Fibroblast of skin of back (primary cell): ENCODE data around the gene ETNPPL.
"Not testable (repeated sequence)": the region's sequence is repeated elsewhere in the genome, so short reads cannot be mapped to it uniquely, and the experiment has no call there.

Source experiments
- DNase-seq: peaks from one replicate; pipeline ENCODE4 v3.0.0-alpha.2; 2013

Gene ETNPPL

DNA sequence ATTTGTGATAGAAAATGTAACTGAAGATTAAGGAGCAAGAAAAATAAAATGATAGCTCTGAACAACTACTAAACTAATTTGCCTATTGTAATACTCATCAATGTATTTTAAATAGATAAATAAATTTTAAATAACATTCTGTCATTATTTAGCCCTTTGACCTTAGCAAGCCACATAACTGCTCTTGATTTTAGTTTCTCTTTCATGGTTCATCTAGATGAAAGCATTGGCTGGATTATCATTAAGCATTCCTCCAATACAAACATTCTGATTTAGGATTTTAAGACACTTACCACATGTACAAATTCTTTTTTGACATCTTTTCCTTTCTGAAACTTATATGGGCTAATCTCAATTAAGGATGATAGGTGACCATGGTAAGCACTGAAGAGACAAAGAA is 8.5 kb downstream of the ETNPPL start:
- DNase-seq: no peak

DNA sequence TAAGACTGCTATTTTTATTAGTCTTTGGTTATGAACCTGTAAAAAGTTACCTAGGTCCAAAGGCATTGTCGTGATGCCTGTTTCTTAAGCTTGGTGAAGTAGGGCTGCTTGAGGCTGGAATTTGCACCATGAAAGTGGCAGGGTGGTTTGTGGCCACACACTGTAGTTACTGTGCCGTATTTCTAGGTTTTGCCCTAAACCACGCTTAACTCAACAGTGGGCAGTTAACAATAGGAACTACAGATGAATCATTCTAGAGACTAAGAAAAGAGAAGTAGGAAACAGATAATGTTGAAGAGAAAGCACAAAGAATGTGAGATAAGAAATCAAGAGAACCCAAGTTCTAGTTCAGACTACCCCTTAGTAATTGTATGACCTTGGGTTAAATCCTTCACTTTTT is 11.5 kb downstream of the ETNPPL start:
- no peak for DNase-seq

DNA sequence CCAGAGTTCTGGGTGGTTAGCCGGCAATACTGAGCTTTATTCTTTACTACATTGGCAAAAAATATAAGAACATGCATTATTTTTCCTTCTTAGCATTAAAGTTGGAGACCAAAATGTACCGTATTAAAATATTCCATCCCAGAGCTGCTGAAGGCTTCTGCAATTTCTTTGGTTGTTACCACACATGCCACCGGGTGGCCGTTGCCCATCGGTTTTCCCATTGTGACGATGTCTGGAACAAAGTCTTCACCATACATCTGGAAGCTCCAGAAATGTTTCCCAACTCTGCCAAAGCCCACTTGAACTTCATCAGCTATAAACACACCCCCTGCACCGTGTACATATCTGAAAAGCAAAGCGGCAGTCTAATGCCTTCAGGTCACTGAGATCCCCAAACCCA is 13.7 kb downstream of the ETNPPL start:
- no peak for DNase-seq

DNA sequence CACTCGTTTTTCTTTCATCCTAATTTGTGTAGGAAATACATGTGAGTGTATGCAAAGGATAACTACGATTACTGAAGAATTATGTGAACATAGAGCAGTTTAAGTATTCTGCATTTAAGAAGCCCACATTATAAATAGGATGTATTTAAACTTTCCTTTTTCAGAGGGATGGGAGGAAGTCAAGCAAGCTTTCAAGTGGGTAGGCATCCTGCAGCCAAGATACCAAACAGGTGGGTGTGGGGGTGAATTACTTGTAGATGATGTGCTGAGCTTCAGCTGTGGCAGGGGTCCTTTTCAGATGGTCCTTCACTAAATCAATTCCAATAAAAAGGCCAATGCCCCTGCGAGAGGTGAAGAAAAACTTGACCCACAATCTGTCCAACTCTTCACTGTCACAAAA is 16.3 kb downstream of the ETNPPL start:
- no peak for DNase-seq

DNA sequence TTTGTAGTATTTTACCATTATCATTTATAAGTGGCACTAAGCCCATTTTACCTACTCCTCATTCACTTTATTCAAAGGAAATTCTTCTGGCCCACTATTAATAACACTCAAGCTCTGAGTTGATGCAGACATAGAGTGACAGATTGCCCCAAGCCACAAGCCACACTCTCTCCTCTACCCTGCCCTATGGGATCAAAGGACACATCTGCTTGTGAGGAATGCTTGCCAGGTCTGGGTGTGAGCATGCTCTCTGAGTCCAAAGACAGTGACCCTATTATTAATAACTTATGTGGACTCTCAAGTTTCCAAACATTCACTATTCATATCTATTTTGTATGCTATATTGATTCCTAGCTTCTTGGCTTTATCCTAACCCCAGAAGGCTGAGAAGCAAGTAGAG is 18.5 kb downstream of the ETNPPL start:
- DNase-seq: no peak

DNA sequence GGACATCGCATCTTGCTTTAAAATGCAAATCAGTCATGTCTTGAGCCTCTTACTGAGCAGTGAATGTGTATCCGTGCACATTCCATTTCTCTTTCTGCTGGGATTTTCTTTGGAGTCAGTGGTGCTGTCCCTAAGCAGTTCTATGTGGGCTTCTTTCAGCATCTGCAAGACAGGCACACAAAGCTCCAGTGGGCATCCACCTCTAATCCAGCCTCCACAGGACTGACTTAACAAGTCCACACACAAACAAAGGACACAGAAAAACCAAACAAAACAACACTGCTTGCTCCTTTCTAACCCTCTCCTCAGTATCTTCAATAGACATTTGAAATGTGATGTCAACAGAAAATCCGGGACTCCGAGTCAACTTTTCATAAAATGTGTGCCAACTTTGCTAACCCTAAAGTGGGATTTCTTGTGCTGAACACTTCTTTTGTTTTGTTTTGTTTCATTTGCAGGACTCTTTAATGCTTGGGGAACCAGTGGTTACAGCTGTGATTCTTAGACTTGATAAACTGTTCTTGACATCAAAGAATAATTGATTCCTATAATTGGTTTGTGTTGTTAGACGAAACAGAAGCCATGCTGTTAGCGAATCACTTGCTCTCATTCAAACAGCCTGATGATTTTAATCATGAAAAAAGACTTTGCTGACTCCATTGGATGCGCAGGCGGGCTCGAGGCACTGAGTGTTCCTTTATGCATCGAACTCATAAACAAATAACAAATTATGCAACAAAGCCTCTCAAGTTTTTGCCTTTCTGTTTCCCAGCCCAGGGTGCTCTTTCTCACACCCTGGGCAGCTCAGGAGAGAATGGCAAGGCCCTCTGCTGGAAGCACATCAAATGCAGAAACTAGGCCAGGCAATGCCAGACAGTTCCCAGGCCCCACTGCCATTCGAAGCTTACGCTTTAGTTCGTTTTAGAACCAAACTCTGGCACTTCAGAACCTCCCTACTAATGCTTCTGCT is 20.1 kb downstream of the ETNPPL start:
- no peak for DNase-seq

DNA sequence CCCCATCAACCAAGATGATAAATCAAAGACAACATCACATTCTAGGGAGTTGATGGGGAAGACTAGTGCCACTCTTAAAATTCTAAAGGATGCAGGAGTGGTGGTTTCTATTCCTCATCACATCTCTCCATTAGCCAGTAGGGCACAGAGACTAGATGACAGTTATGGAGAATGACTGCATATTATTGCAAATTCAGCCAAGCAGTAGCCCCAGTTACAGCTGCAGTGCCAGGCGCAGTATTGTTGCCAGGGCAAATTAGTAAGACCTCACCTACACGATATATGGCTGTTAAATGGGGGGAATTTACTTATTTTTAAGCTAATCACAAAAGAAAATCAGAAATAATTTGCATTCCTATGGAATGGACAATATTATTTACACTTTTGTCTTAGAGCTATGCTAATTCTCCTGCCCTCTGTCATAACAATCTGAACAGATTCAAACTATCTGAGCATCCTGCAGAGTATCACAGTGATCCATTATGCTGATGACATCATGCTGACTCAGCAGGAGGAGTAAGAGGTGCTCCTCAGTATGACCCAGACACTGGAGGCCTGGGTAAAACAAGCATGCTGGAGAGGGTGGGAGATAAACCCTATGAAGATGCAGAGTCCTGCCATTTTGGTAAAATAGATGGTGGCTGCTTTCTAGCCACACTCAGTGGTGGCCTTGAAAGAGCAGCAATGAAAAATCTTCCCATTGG is 24.7 kb downstream of the ETNPPL start:
- peak; percentile 38 for DNase-seq

DNA sequence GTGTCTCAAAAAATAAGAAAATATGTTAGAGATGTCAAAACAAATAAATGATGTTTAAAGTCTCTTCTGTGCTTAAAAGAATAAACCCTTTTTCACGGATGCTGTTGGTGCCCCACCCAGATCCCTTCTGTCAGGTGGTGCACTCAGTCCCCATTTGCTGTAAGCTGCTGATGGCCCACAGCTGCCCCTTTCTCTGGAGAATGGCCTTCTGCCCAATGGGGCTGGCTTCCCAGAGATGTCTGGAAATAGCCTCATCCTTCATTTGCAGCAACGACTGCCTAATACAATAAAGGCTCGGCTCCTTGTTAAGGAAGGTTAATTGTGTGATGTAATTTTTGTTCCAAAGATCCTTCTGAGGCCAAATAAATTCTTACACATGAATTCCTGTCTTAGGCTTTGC is 31.8 kb downstream of the ETNPPL start:
- no peak for DNase-seq

DNA sequence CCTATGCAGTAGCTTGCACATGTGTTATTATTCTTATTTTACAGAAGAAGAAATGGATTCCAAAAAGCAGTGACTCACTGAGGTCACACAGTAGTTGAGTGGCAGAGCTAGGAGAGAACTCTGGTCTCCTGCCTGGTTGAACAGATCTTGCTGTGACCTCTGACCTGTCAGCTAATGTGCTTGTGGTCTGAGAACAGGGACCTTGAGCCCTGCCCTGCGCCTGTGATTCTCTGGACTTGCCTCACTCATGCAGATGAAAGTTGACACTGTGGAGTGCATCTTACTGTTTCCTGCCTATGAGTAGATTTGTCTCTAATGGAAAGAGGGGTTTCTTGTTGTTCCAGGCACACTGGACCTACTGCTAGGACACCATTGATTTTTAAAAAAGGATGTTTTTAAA is 32.3 kb downstream of the ETNPPL start:
- DNase-seq: no peak

DNA sequence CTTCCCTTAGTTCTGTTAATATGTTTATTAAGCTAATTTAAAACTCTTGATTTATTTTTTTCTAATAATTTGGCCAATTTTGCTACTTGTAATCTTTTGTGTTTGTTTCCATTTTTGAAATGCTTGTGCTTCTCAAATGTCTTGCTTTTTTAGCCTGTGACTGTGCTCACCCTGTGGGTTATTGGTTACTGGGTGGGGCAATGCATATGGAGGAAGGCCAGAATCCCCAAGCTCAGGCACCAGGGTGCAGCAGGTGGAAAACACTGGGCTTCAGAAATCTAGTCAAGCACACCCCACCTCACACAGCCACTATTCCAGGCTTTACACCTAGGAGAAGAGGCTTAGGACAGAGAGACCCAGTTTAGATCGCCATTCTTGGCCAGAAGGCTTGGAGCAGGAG is 33.1 kb downstream of the ETNPPL start:
- no peak for DNase-seq

DNA sequence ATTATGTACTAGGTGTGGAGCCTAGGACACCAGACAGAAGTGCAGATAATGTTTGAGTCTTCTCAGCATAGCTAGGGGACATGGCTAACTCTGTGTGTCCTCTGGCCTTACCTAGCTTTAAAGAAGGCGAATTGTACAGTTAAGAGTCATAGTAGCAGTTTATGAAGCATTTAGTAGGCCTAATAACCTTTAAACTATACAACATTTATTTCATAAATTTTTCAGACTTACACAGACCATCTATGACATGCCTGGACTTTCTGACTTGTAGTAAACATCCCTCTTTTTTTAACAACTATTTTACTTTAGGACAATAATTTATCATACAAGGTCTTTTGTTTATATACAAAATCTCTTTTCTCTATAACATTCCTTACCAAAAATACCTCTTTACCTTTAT is 37.4 kb downstream of the ETNPPL start:
- no peak for DNase-seq

DNA sequence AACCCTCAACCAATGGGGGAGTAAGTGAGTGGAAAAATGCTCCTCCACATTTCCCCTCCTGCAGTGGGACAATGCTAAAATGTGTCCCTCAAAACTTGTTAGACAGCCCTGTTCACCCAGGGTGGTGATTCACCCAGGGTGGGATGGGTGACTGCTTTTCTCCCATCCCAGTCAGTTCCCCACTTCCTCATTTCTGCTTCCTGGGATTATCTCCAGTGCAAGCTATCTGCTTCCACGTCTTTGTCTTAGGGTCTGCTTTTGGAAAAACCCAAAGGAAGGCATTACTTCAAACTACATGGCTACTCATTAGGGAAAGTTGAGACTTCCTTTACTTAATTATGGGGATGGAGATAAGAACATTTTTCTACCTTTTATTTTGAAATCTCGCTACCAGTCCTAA is 45.5 kb downstream of the ETNPPL start:
- DNase-seq: no peak

DNA sequence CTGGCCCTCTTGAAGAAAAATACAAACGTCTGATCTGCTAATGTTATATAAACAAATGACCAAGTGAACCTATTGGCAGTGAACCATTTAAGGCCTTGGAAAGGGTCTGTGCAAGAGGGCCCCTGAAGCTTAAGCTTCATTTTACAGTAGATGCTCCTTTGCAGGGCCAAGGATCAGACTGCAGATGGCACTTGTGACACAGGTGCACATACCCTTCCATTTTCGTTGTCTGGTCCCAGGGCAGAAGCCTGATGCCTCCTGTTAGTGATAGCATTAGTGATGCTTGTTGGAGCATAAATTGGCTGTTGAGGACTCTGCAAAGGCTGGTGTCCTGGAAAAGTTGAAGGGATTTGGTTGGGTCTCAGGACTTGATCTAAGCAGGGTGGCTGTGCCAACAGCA is 46.5 kb downstream of the ETNPPL start:
- DNase-seq: no peak

DNA sequence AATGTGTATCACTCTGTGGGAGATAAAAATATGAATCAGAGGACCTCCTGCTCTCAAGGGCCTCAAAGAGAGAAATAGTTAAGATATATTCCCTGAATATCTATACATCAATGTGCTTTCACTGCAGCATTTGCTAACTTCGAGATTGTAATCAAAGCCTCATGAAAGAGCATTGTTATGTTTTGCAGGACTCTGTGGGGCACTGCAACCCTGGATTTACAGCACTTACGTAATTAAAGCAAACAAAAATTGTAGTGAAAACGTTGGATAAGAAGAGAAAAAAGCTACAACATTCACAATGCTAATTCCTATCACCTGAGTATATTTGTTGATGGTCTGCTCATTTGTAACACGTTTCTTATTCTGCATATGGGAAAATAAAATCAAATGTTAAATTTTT is 48.0 kb downstream of the ETNPPL start:
- DNase-seq: no peak

DNA sequence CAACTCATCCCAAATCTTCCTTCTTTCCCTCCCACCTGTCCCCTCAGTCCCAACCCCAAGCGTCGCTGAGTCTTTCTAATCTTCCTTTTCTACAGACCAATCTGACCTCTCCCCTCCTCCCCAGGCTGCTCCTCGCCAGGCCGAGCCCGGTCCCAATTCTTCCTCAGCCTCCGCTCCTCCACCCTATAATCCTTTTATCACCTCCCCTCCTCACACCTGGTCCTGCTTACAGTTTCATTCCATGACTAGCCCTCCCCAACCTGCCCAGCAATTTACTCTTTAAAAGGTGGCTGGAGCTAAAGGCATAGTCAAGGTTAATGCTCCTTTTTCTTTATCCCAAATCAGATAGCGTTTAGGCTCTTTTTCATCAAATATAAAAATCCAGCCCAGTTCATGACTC is 52.3 kb downstream of the ETNPPL start:
- DNase-seq: not testable (repeated sequence)

DNA sequence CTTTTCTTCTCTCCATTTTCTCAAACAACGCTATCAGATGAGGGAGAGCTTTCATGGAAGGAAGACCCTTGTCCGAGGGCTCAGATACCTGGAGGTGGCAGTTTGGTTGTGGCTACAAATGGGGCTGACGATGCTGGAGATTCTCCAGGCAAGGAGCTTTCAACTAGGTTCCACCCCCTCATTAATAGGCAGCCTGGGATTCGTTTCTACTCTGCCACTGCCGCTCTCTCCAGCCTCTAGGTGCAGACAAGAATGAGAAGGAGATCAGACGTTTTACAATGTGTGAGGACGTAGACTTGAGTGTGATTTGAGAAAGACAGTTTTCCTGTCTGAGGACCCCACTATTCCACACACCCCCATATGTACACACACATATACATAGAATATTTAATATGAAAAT is 53.1 kb downstream of the ETNPPL start:
- no peak for DNase-seq

DNA sequence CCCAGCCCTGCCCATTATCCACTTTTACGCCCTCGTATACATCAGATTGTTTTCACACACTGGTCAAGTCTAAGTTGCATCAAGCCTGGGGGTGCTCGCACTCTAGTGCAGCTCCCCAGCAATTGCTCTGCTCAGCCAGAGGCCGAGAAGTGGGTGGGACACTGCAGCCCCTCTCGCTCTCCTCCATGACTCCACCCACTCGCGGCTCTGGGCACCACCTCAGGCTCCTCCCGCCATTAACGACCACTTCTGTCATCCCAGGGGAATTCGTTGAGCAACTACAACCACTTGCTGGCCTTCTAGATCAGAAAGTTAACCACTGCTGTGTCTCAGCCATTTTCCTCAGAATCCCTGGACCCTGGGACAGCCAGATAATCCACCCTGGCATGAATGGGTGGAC is 53.6 kb downstream of the ETNPPL start:
- no peak for DNase-seq

DNA sequence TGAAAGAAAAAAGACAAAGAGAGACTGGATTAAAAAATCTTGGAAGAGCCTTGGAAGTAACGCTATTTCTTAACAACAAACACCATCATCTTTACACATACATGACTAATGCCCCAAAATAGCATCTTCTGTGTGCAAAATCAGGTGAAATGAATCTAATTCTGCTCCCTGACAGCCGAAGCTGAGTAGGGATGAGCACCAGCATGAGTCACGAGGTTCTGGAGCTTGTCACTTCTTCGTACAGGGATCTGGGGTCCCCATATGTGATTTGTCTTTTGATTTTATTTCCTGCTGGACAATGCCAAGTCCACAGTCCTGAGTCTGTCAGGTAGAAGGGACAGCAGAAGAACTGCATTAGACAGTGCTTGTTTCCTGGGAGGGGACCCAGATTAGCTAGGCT is 56.6 kb downstream of the ETNPPL start:
- DNase-seq: no peak

DNA sequence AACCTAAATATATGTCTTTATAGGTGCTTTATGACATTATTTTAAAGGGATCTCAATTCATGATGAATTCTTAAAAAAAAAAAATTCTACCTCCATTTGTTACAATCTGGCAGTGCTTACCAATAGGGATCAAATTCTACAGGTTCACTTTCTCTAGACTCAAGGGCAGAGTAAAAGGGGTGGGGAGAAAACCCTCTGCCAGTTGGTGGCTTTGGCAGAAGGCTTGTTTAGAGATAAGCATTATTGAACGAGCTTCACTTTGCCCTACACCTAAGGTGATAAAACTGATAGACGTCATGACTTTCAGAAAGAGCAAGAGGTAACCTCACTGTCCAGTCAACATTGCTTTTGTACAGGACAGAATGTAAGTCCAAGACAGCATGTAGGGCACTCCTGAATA is 58.9 kb downstream of the ETNPPL start:
- DNase-seq: no peak

DNA sequence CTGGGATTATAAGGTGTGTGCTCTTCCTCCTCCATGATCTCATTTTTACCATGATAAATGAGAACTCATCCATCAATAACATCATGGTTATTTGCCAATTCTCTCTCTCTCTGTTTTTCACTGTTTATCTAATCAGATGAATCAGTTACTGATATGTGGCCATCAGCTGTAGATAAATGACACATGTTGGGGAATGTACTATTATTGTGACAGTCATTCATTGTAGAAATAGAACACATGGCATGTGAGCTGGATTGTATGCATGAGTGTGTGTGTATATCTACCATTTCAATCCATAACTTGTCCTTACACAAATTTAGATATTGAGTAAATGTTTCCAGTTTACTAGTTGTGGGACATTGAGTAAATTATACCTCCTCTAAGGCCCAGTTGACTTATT is 59.5 kb downstream of the ETNPPL start:
- no peak for DNase-seq

DNA sequence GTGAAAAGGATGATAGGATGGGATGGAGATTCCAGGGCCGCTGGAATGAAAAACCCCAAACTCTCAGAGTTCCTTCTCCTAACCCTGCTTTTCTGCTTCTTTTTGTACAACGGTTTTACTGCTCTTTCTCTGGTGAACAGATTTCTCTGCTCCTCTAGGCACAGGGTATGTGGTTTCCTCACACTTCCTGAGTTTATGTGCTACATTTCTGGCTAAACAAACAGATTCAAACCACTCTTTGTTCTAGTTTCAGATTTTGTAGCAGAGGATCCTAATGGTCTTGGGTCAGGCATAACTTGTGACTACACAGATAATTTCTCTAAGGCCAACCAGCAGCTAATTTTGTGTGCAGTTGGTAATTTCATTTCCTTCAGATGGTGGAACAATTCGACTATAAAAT is 59.9 kb downstream of the ETNPPL start:
- no peak for DNase-seq

DNA sequence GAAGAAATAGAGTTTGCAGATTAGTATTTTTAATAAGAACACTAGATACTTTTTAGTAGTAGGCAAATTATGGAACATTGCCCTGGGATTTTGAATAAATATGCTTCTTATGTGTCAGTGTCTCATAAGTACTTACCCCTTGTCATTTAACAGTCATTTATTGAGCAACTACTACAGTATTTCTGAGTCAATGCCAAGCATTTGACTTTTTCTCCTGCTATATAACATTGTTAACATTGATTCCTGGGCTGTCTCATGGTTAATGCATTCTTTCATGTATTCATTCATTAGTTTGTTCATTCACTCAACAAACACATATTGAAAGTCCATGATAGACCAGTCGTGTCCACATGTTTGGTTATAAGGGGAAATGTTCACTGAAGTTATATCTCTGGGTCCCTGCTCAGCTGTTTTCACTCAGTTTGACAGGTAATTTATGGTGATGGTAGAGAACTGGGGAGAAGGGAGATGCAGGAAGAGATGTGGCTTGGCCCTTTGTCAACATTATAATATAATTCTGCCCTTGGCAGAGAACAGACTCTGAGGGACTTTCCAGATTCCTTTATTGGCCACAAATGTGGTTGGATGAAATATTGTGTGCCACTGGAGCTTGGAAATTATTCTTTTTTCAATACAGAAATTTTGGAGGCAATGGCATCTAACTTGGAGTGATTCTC is 62.6 kb downstream of the ETNPPL start:
- DNase-seq: no peak

DNA sequence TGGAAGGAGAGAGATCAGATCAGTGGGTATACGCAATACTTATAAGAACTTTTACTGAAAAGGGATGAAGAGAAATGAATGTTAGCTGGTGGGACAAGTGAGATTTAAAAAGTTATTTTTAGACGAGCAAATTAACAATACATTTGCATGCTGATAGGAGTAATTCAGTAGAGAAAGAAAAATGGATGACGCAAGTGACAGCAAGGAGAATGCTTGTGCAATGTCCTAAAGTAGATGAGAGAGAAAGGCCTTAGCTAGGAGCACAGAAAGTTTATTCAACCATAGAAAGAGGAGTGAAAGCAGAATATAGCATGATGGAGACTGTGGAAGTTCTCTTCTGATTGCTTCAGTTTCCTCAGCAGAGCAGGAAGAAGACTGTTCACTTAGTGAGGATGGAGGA is 66.7 kb downstream of the ETNPPL start:
- no peak for DNase-seq

DNA sequence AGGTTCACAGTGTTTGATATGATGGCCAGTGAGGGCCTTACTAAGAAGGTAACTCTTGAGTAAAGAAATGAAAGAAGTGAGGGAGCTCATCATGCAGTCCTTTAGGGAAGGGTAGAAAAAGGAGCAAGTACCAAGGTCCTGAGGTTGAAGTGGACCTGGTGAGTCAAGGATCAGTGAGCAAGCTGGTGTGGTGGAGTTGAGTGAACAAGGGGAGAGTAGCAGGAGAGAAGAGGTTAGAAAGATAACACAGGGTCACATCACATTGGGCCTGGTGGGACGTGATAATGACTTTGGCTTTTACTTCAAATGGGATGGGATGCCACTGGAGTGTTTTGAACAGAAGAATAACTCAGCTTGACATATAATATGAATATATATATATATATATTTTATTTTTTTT is 67.8 kb downstream of the ETNPPL start:
- no peak for DNase-seq
